ENCODE results near the gene NR5A1.

DNA sequence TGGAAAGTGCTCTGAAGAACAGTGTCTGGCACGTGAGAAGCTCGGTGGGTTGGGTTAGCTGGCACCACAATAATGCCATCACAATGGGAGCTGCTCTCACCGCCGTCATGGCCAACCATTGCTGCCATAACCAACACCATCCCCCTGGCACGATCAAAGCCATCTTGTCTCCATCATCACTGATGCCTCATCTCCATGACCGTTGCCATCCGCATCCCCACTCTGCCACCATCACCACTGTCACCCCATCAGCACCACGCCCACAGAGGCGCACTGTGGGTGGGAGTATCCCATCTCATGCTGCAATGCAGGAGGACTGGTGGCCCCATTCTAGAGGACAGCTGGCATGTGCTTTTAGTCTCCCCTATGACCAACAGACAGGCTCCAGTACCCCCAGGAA, 23.7 kb downstream of the NR5A1 start:
- TF ChIP-seq, protein P1, sequence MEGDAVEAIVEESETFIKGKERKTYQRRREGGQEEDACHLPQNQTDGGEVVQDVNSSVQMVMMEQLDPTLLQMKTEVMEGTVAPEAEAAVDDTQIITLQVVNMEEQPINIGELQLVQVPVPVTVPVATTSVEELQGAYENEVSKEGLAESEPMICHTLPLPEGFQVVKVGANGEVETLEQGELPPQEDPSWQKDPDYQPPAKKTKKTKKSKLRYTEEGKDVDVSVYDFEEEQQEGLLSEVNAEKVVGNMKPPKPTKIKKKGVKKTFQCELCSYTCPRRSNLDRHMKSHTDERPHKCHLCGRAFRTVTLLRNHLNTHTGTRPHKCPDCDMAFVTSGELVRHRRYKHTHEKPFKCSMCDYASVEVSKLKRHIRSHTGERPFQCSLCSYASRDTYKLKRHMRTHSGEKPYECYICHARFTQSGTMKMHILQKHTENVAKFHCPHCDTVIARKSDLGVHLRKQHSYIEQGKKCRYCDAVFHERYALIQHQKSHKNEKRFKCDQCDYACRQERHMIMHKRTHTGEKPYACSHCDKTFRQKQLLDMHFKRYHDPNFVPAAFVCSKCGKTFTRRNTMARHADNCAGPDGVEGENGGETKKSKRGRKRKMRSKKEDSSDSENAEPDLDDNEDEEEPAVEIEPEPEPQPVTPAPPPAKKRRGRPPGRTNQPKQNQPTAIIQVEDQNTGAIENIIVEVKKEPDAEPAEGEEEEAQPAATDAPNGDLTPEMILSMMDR (IDR thresholded peaks at IDR 0.05): no peak
- no peak for TF ChIP-seq POLR2AphosphoS5 (IDR thresholded peaks at IDR 0.05)
- TF ChIP-seq POLR2A (IDR thresholded peaks at IDR 0.05): no peak
- no peak for TF ChIP-seq EP300 (IDR thresholded peaks at IDR 0.05)

Data from suprapubic skin (tissue), 4 donors.